GM12892 (cell line): Measurements from ENCODE around the gene ZNF280B.
"Not testable (repeated sequence)": the region's sequence is repeated elsewhere in the genome, so short reads cannot be mapped to it uniquely, and the experiment has no call there.

Source experiments
- POLR2A ChIP-seq: IDR thresholded peaks from 2 replicates; pipeline ENCODE4 v1.6.1; 2011; ENCODE audit warnings: low read depth, low read length, control low read depth
- POLR2AphosphoS5 ChIP-seq: IDR thresholded peaks from 2 replicates; pipeline ENCODE4 v1.6.1; 2011; ENCODE audit warnings: low read depth, low read length, control low read depth
- TAF1 ChIP-seq: IDR thresholded peaks from 2 replicates; pipeline ENCODE4 v1.6.1; 2011; ENCODE audit warnings: low read depth, mild to moderate bottlenecking, control low read depth, low read length, borderline replicate concordance

DNA sequence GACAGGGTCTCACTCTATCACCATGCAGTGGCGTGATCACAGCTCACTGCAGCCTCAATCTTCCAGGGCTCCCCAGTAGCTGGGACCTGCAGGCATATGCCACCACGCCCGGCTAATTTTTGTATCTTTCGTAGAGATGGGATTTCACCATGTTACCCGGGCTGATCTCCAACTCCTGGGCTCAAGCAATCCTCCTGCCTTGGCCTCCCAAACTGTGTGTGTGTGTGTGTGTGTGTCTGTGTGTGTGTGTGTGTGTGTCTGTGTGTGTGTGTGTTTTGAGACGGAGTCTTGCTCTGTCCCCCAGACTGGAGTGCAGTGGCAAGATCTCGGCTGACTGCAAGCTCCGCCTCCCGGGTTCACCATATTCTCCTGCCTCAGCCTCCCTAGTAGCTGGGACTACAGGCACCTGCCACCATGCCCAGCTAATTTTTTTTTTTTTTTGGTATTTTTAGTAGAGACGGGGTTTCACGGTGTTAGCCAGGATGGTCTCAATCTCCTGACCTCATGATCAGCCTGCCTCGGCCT lies 24.1 kb upstream of the ZNF280B start:
- not testable (repeated sequence) for TF ChIP-seq POLR2A, TAF1, POLR2AphosphoS5
